Subcutaneous adipose tissue (tissue), 4 donors: ENCODE results near the gene LOXL4. TPM values are rescaled to one million over a fixed set of nuclear protein-coding genes. Genes with fewer than 3 reads are reported as not detected.

Experiments
- CTCF ChIP-seq: fragments of 450-650 bp; IDR thresholded peaks from one replicate; pipeline ENCODE4 v1.5.1; 2016; ENCODE audit warnings: low read depth, mild to moderate bottlenecking, control low read depth, antibody characterized with exemption, moderate library complexity
- total RNA-seq, 4 donors: library from RNA; depleted of rRNA; stranded (reverse); fragments of >200 nt; gene quantifications; one replicate each; pipeline ENCODE4 v1.1.0, GENCODE V29; 2016

Gene LOXL4
- total RNA-seq, 4 donors from 2014 or later = 7.5 to 27.4 (median 12.8) TPM

- no peak for TF ChIP-seq CTCF
These were observed 4.9 kb downstream of the LOXL4 start for GRCh38 chr10:98263088-98263487.

- no peak for TF ChIP-seq CTCF
These were observed 5.4 kb downstream of the LOXL4 start for GRCh38 chr10:98262571-98262970.

GRCh38 chr10:98261436-98262277, 6.3 kb downstream of the LOXL4 start:
- no peak for TF ChIP-seq CTCF

- no peak for TF ChIP-seq CTCF
These were observed 7.2 kb downstream of the LOXL4 start for GRCh38 chr10:98260752-98261151.

- TF ChIP-seq CTCF = no peak
These were observed 7.6 kb downstream of the LOXL4 start for GRCh38 chr10:98260350-98260749.

GRCh38 chr10:98259606-98260315, 8.2 kb downstream of the LOXL4 start:
- TF ChIP-seq CTCF = no peak

- TF ChIP-seq CTCF = no peak
These were observed 9.1 kb downstream of the LOXL4 start for GRCh38 chr10:98258683-98259454.
